NCI-H187 treated with DMSO at 0.1 percent for 48 hours (cell line): ENCODE results near the gene MED10.

Experiments
- DNase-seq: peaks from one replicate; lab custom pipeline; 2025; lab: John Stamatoyannopoulos, UW

Gene MED10

GRCh38 chr5:6348476-6349000 lies 29.8 kb downstream of the MED10 start:
- DNase-seq: no peak

- no peak for DNase-seq
Measured at GRCh38 chr5:6347673-6348072, 30.7 kb downstream of the MED10 start.

DNA sequence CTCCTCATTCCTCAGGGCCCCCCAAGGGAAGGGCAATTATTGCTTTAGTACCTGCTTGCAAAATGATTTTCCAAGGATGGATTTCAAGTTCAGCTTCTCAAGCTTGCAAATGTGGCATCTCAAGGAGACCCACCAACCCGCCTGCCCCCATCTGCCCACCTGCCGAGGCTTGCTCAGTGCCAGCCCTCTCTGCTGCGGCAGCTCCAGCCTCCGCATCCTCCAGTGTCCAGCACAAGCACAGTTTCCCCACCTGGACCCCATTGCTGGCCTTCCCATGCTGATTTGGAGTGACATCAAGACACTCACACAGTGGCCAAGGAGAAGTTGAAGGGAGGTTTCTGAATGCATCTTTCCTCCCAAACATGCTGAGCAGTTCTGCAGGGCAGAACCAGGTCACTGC lies 31.2 kb downstream of the MED10 start:
- no peak for DNase-seq

DNA sequence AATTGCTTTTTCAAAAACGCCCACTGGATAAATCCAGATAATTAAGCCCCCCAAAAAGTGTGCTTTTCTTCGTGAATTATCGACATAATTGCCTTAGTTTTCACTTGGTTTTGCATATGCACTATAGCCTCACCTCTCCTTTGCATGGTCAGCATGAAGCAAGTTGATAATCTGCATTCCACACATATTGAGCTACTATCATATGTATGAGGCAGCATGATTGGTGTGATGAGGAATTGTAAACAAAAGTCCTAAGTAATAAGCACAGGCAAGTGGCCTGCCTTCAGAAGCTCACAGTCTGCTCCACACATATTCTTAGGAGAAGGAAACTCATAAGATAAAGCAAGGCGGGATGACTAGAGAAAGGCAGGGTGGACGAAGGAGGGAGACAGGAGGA lies 33.8 kb downstream of the MED10 start:
- DNase-seq: no peak

GRCh38 chr5:6343951-6344592 lies 34.3 kb downstream of the MED10 start:
- no peak for DNase-seq

- peak; percentile 98 for DNase-seq
Measured at GRCh38 chr5:6342689-6343315, 35.5 kb downstream of the MED10 start.

GRCh38 chr5:6340100-6340499 lies 38.2 kb downstream of the MED10 start:
- no peak for DNase-seq

GRCh38 chr5:6338871-6339270 lies 39.5 kb downstream of the MED10 start:
- DNase-seq: no peak

DNA sequence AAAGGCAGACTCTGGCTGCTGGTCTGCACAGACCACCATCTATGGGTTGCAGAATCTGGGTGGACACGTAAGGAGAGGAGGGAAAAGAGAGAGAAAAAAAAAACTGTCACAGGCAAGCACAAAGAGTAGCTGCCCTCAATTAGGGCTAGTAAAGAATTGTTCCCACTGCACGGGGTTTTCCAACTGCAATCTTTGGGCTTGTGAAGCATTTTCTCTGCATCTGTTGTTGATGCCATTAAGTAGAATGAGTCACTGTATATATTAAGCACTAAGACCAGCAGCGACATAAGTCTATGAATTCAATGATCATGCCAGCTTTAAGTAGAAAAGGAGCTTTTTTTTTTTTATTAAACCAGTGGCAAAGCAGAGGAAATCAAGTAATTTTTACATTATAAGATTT lies 40.2 kb downstream of the MED10 start:
- DNase-seq: no peak

DNA sequence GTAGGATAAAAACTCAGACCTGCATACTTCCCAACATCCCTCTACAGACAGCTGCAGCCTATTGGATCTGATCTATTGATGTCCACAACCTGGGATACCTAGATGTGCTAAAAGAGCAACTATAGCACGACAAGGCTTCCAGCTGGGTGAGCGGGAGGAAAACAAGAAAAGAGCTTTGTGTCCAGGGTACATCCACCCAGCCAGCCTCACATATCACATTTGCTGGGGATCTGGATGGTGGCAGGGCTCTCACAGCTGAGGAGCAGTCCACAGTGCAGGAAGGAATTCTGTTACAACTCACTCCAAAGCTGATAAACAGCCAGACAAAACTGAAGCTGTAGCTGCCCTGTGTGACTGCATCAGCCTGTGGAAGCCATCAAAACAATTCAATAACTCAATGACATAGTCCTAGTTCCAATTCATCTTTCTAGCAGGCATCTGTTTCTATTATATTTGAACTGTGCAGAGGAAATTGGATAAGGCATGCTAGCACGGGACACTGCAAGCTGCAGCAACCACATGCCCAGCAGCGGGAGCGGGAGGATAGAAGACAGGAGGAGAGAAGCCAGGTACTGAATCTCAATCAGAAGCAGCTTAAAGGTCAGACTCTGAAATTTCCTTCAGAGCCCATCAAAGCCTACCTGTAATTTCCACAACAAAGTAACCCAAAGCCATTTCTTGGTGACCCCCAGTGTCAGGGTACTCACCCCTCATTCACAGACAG lies 45.0 kb downstream of the MED10 start:
- no peak for DNase-seq

DNA sequence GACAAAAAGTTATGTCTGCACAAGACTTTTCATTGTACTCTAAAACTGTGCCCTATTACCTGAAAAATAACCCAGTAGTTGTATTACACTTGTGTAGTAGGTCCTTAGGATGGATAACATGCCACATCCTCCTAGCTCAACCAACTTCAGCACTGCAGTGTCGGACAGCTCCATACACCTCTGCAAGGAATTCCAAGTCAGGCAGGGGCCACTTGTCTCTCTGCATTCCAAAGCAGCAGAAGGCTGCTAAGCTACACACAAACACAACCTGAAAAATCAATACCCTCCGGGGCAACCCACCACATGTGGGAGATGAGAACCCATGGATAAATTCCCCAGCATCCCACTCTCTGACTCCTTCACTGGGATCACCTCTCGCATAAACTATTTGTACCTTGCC lies 50.2 kb downstream of the MED10 start:
- no peak for DNase-seq

DNA sequence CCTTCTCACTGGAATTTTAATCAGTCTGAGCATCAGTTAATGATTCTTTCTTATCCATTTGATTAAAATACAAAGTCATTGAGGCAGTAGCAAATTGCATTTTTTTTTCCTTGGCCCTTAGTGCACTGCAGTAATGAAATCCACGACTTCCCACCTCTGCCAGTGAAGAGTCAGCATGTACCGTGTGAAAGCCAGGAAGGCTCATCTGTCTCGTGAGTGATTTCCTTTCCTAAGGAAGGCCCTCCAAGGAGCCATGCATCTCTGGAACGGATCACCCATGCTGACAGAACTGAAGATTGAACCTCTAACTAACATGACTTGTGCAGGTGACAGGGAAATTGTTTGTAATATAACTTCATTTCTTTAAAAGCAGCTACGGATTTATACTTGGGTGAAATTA lies 51.6 kb downstream of the MED10 start:
- DNase-seq: no peak

- no peak for DNase-seq
Measured at GRCh38 chr5:6322163-6322713, 56.1 kb downstream of the MED10 start.
